ENCODE measurements around the gene SLC15A5. TPM values are rescaled to one million over a fixed set of nuclear protein-coding genes. Genes with fewer than 3 reads are reported as not detected.

SLC15A5 gene
- polyA plus RNA-seq, 1 donor = not detected

DNA sequence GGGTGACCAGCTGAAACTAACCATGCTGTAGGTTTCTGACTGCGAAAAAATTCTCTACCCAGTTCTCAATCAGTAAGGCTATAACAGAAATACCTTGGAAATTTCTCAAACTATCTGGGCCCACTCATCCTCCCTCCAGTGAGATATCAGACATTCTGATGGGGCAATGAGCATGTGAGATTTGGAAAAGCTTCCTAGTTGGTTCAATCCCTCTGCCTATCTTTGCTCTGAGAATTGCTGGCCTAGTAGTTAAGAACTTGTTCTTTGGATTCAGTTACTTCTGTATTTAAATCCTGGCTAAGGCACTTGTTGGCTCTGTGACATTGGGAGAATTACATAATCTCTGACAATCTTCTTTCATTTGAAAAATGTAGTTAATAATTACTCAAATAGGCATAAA lies 119.4 kb downstream of the SLC15A5 start:
- Histone ChIP-seq H3K36me3 (ENCODE audit: control insufficient read depth, insufficient read depth, low read length) (no peaks in the 10 kb centered on the region), H3K9me3 (ENCODE audit: control insufficient read depth, low read depth, low read length) (no peaks in the 10 kb centered on the region), H3K4me3 (ENCODE audit: low read length) (no peak overlapping the region), H3K27ac (ENCODE audit: low read length) (peak overlapping the region; percentile 13), H3K27me3 (ENCODE audit: control insufficient read depth, insufficient read depth, low read length) (no peaks in the 10 kb centered on the region), H3K4me1 (ENCODE audit: control insufficient read depth, insufficient read depth, low read length) (peaks cover 4% of the 10 kb centered on the region)
- no CpG with 5 or more reads among the region's 1 CpG for WGBS (ENCODE audit: insufficient coverage, low lambda C conversion rate)
- DNase-seq = peak in 1 of 2 donors; percentile 38

GRCh38 chr12:16155938-16156337 lies 121.5 kb downstream of the SLC15A5 start:
- Histone ChIP-seq H3K27ac (ENCODE audit: low read length) (no peak overlapping the region), H3K4me1 (ENCODE audit: control insufficient read depth, insufficient read depth, low read length) (peaks cover 4% of the 10 kb centered on the region), H3K27me3 (ENCODE audit: control insufficient read depth, insufficient read depth, low read length) (no peaks in the 10 kb centered on the region), H3K9me3 (ENCODE audit: control insufficient read depth, low read depth, low read length) (no peaks in the 10 kb centered on the region), H3K4me3 (ENCODE audit: low read length) (no peak overlapping the region), H3K36me3 (ENCODE audit: control insufficient read depth, insufficient read depth, low read length) (no peaks in the 10 kb centered on the region)
- no CpG with 5 or more reads among the region's 1 CpG for WGBS (ENCODE audit: insufficient coverage, low lambda C conversion rate)
- no peak for DNase-seq

DNA sequence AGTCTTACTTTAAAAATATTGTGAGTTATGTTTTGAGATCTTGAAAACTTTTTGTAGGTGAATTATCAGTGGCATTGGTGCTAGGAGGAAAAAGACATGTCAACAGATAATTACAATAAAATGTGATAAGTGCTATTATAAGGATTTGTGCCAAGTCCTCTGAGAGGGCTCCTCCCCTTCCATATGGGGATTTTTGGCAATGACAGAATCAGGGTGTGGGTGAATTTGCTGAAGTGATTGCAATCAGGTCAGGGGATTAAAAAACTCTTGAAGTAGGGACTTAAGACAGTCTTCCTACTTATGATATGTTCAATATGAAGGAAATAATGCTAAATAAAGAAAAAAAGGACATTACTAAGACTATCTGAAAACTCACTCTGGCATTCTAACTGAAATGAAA lies 122.5 kb downstream of the SLC15A5 start:
- no peaks in the 10 kb centered on the region for H3K27me3 ChIP-seq (ENCODE audit: control insufficient read depth, insufficient read depth, low read length)
- no peak overlapping the region for H3K4me3 ChIP-seq (ENCODE audit: low read length)
- H3K9me3 ChIP-seq (ENCODE audit: control insufficient read depth, low read depth, low read length) = no peaks in the 10 kb centered on the region
- peaks cover 8% of the 10 kb centered on the region for H3K4me1 ChIP-seq (ENCODE audit: control insufficient read depth, insufficient read depth, low read length)
- DNase-seq = no peak
- no peak overlapping the region for H3K27ac ChIP-seq (ENCODE audit: low read length)
- H3K36me3 ChIP-seq (ENCODE audit: control insufficient read depth, insufficient read depth, low read length) = no peaks in the 10 kb centered on the region

DNA sequence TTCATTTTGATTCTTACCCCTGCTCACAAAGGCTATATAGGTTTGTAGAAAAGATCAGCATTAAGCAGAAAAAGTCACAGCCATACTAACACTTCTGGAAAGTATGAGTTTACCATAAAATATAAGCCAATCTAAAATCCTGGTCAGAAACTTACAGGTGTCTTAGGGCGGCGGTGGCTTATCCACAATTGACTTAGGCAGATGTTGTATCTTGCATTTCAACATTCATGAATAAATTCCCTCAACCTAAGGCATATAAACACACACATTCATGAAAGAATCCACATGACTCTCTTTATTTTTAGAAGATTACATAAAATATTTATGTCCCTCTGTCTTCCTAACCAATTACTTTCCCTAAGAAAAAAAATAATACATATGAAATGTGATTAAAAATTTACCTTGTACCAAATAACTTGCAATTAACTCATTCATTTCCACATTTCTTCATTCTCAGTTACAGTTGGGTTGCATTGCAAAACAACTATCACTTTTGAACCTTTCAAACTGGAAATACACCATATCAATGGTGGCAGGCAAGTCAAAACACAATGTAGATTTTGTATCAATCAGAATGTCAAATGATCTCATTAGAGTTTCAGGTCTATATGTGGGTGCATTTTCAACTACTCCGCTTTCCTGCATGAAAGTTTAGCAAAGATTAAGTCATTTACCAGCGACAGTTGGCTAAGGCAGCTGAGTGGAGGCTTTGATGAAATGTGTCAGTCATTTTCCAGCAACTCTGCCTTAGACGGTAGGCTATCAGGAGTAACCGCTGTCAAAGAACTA lies 124.4 kb downstream of the SLC15A5 start:
- Histone ChIP-seq H3K27ac (ENCODE audit: low read length) (no peak overlapping the region), H3K27me3 (ENCODE audit: control insufficient read depth, insufficient read depth, low read length) (no peaks in the 10 kb centered on the region), H3K4me3 (ENCODE audit: low read length) (no peak overlapping the region), H3K9me3 (ENCODE audit: control insufficient read depth, low read depth, low read length) (no peaks in the 10 kb centered on the region), H3K4me1 (ENCODE audit: control insufficient read depth, insufficient read depth, low read length) (peaks cover 7% of the 10 kb centered on the region), H3K36me3 (ENCODE audit: control insufficient read depth, insufficient read depth, low read length) (no peaks in the 10 kb centered on the region)
- no peak for DNase-seq
- WGBS (ENCODE audit: insufficient coverage, low lambda C conversion rate) = 89% methylated on average over 4 of the region's 6 CpGs

DNA sequence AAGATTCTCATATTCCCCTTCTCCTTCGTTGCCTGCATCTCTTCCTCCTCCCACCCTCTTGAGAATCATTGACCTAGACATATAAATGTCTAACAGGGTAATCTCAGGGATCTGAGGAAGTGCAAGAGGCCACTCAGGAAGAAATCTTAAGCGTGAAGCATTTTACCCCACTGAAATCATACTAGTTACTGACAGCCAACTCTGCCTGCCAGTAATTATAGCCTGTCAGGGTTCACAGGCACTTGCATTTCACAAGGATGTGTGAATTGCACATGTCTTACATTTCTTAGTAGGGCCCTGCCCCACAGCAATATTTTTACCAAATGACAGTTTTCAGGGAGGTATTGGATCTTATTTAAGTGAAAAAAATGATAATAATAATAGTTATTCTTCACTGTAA lies 127.2 kb downstream of the SLC15A5 start:
- peak; percentile 41 to 66 for DNase-seq
- H3K27me3 ChIP-seq (ENCODE audit: control insufficient read depth, insufficient read depth, low read length) = no peaks in the 10 kb centered on the region
- H3K4me1 ChIP-seq (ENCODE audit: control insufficient read depth, insufficient read depth, low read length) = peaks cover 3% of the 10 kb centered on the region
- no peaks in the 10 kb centered on the region for H3K36me3 ChIP-seq (ENCODE audit: control insufficient read depth, insufficient read depth, low read length)
- H3K9me3 ChIP-seq (ENCODE audit: control insufficient read depth, low read depth, low read length) = no peaks in the 10 kb centered on the region
- no peak overlapping the region for H3K4me3 ChIP-seq (ENCODE audit: low read length)
- peak overlapping the region; percentile 39 for H3K27ac ChIP-seq (ENCODE audit: low read length)
- 20% methylated on average over 1 of the region's 2 CpGs for WGBS (ENCODE audit: insufficient coverage, low lambda C conversion rate)

GRCh38 chr12:16148938-16149337 lies 128.5 kb downstream of the SLC15A5 start:
- no peaks in the 10 kb centered on the region for H3K27me3 ChIP-seq (ENCODE audit: control insufficient read depth, insufficient read depth, low read length)
- WGBS (ENCODE audit: insufficient coverage, low lambda C conversion rate) = 80% methylated on average over 1 of the region's 3 CpGs

More at GRCh38 chr12:16148938-16149337, 128.5 kb downstream of the SLC15A5 start:
- DNase-seq = no peak
- no peak overlapping the region for H3K27ac ChIP-seq (ENCODE audit: low read length)
- H3K36me3 ChIP-seq (ENCODE audit: control insufficient read depth, insufficient read depth, low read length) = no peaks in the 10 kb centered on the region
- no peaks in the 10 kb centered on the region for H3K9me3 ChIP-seq (ENCODE audit: control insufficient read depth, low read depth, low read length)
- no peak overlapping the region for H3K4me3 ChIP-seq (ENCODE audit: low read length)
- H3K4me1 ChIP-seq (ENCODE audit: control insufficient read depth, insufficient read depth, low read length) = peaks cover 3% of the 10 kb centered on the region

Other genes with a start within 250 kb of the SLC15A5 start
- 118 TPM for gene MGST1, start 70.0 kb upstream of the SLC15A5 start, polyA plus RNA-seq

Data from large intestine (tissue), 3 donors.